ENCODE data around the gene APOBR.
"Not testable (repeated sequence)": the region's sequence is repeated elsewhere in the genome, so short reads cannot be mapped to it uniquely, and the experiment has no call there.

Gene APOBR

DNA sequence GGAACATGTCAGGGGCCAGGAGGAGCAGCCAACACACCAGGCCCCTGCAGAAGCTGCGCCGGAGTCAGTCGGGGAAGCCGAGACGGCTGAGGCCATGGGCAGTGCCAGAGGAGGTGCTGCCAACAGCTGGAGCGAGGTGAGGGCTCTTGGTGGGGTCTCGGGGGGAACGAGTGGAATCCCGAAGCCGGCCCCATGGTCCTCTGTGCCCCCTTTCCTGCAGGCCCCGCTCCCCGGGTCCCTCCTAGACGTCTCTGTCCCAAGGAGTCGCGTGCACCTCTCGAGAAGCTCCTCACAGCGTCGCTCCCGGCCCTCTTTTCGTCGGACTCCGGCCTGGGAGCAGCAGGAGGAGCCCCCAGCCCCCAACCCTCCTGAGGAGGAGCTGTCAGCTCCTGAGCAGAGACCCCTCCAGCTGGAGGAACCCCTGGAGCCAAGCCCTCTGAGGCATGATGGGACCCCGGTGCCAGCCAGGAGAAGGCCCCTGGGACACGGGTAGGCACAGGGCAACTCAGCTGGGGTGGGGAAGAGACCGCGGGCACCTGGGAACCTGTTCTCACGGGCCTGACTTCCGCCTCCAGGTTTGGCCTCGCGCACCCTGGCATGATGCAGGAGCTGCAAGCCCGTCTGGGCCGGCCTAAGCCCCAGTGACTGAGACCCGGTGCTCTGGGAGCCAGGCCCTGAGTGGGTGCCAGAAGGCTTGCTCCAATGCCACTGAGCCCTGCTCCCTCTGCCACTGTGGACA lies 3.6 kb downstream of the APOBR start:
- no peak for DNase-seq (ENCODE audit: low read depth)

GRCh38 chr16:28498666-28499381 lies 4.4 kb downstream of the APOBR start:
- no peak for DNase-seq (ENCODE audit: low read depth)

- DNase-seq (ENCODE audit: low read depth) = no peak
These were observed 5.4 kb downstream of the APOBR start for GRCh38 chr16:28499854-28500253.

- not testable (repeated sequence) for DNase-seq (ENCODE audit: low read depth)
These were observed 6.2 kb downstream of the APOBR start for GRCh38 chr16:28500476-28501180.

DNA sequence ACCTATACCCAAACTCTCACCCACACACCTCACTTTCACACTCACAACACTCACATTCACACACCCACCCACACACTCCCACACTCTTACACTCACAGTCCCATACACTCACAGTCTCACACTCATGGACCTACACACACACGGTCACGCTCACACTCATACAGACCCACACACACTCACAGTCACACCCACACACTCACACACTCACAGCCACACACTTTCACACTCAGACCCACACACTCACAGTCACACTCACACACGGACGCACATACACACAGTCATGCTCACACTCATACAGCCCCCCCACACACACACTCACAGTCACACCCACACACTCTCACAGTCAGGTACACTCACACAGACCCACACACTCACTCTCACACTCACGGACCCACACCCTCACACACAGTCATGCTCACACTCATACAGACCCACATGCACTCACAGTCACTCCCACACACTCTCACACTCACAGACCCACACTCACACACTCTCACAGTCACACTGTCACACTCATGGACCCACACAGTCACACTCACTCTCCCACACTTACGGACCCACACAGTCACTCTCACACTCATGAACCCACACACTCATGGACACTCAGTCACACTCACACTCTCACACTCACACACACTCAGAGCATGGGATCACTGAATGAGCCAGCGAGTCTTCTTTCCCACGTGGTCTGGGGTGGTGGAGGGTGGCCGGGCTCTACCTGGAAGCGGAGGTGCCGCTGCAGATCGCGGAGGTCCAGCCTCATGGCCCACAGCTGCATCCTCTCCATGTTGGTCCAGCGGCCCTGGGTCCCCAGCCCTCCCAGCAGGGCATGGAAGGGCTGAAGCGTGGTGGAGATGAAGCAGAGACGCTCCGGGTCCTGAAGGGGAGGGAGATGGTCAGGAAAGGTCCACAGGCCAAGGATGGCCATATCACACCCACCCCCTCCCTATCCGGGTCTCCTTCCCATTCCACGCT lies 7.1 kb downstream of the APOBR start:
- DNase-seq (ENCODE audit: low read depth) = no peak

DNA sequence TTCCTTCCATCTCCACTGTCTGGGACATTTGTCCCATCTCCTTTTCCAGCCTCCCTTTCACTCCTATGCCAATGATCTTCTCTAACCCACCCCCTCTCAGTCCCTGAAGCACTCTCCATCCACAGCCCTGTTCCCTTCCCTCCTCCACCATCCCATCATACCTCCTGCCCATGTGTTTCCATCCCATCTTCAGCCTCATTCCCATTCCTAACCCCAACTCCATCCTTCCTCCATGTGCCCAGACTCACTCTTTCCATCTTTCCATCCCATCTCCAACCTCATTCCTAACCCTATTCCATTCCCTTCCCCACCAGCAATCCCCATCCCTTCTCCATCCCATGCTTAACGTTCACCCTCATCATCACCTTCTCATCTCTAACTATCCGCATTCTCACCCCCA lies 7.8 kb downstream of the APOBR start:
- no peak for DNase-seq (ENCODE audit: low read depth)

- DNase-seq (ENCODE audit: low read depth) = no peak
These were observed 9.2 kb downstream of the APOBR start for GRCh38 chr16:28503470-28504259.

DNA sequence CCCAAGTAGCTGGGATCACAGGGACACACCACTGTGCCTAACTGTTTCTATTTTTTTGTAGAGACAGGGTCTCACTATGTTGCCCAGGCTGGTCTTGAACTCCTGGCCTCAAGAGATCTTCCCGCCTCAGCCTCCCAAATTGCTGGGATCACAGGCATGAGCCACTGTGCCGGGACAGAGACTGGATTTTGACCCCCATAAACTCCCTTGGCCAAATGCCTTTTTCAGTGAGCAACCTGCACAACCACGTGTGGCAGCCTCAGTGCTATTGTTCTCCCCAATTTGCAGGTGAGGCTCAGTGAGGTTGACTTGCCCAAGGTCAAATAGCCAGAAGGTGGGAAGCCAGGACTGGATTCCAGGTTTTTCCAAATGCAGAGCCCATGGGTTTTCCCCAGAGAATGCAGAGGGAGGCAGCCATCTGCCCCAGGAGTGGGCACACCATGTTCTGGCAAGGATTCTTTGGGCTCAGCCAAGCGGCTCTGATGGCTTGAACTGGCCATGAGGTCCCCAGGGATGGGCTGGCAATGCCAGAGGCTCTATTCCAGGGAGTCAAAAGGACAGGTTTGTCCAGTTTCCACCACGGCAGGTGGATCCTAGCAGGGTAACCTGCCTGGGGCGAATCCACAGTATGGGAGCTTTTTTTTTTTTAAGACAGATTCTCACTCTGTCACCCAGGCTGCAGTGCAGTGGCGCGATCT lies 10.4 kb downstream of the APOBR start:
- DNase-seq (ENCODE audit: low read depth) = no peak

DNA sequence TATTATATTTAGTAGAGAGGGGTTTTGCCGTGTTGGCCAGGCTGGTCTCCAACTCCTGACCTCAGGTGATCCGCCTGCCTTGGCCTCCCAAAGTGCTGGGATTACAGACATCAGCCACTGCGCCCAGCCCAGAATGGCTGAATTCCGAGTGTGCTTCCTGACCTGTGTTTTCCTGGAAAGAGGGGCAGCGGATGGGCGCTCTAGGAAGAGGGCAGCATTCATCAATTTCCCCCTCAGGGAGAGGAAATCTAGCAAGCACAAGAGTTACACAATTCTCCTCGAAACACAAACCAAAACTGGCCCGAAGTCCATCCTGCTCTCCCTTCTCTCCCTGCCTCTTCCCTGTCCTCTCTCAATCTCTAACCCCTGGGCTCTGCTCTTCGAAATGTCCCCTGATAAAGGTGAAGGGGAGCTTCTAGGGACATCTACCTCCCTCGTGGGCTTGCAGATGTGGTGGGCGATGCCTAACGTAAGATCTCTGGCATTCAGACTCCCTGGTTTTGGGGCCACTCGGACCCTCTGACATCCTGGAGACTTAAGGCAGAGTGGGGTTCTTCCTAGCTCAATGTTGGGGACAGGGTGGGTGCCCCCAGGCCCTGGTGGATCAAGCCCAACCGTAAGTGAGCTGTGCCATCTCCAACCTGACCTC lies 11.2 kb downstream of the APOBR start:
- no peak for DNase-seq (ENCODE audit: low read depth)

- DNase-seq (ENCODE audit: low read depth) = no peak
These were observed 16.6 kb downstream of the APOBR start for GRCh38 chr16:28511031-28511430.

DNA sequence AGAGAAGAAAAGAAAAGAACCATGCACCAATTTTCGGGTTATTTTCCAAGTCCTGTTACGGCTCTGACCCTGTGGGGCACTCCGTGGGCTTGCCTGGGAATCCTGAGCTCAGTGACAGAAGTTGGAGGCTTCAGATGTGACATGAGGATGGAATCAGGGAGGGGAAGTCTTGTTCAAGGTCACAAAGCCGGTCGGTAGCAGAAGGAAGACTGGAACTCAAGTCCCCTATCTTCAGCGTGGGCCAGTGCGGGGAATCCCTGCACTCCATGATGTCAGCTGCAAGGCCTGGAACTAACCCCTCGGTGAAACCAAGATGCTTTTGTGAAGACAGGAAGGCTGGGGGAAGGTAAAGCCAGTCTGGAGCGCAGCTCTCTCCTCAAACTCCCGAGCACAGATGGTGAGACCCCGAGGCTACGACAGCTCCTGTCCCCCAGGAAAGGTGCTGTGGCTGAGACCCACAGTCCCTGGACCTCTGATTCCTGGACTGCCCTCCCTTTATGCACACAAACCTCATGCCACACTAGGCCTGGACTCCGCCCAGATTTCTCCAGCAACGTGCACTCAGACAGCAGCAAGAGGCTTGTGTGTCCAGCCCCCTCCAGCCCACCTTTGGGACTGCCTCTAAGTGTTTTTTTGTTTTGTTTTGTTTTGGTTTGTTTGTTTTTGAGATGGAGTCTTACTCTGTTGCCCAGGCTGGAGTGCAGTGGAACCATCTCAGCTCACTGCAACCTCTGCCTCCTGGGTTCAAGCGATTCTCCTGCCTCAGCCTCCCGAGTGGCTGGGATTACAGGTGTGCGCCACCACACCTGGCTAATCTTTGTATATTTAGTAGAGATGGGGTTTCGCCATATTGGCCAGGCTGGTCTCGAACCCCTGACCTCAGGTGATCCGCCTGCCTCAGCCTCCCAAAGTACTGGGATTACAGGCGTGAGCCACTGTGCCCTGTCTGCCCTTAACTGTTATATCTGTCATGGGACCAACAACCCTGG lies 17.7 kb downstream of the APOBR start:
- no peak for DNase-seq (ENCODE audit: low read depth)

DNA sequence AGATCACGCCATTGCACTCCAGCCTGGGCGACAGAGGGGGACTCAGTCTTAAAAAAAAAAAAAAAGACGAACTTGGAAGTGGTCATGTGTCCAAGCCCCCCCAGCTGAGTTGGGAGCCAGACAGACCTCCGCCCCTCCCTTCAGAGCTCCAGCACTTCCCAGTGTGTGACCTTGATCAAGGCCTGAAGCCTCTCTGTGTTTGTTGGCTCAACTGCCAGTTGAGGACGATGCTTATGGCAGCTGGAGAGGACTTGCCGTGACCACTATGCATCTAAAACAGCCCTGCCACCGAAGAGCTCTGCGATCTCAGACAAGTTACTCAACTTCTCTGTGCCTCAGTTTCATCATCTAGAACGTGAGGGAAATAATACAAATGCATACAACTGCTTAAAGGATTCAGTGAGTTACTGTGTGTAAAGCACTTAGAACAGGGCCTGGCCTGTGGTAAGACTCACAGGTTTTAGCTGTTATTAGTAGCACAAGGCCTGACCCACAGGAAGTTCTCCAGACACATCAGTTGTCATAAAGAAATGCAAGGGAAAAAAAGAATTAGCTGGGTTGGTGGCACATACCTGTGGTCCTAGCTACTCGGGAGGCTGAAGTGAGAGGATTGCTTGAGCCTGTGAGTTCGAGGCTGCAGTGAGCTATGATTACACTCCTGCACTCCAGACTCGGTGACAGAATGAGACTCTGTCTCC lies 19.2 kb downstream of the APOBR start:
- no peak for DNase-seq (ENCODE audit: low read depth)

DNA sequence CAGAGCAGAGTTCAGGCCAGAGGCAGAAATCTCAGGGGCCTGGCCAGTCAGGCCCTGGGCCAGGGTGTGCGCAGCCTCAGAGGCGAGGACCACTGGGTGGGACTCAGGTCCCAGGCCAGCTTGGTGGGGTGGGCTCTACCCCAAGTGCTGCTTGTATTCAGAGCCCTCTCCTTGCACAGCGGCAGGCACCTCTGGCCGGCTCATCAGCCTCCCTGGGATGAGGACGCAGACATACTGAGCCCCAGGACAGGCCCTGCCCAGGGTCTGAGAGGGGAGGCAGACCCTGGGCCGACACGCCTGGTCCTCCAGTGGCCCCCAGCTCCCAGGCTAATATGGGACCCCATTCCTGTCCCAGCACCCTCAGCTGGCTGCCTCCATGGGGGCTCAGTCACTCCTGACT lies 19.8 kb downstream of the APOBR start:
- no peak for DNase-seq (ENCODE audit: low read depth)

GRCh38 chr16:28520672-28521071 lies 26.2 kb downstream of the APOBR start:
- no peak for DNase-seq (ENCODE audit: low read depth)

- no peak for DNase-seq (ENCODE audit: low read depth)
These were observed 27.0 kb downstream of the APOBR start for GRCh38 chr16:28521436-28521835.

DNA sequence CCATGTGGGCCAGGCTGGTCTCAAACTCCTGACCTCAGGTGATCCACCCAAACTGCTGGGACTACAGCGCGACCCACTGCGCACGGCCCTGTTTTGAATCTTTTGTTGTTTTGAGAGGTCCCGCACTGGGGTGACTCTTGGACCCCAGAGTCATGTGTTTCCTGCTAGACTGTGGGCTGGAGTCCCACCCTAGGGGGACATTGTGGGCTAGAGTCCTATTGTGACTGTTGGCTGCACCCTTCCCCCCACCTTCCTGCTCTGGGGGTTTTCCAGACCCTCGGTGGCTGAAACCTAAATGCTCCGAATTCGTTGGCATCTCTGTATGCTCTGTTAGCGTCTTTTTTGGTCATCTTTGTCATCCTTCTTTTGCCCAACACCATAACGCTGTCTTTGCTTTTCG lies 28.3 kb downstream of the APOBR start:
- DNase-seq (ENCODE audit: low read depth) = no peak

DNA sequence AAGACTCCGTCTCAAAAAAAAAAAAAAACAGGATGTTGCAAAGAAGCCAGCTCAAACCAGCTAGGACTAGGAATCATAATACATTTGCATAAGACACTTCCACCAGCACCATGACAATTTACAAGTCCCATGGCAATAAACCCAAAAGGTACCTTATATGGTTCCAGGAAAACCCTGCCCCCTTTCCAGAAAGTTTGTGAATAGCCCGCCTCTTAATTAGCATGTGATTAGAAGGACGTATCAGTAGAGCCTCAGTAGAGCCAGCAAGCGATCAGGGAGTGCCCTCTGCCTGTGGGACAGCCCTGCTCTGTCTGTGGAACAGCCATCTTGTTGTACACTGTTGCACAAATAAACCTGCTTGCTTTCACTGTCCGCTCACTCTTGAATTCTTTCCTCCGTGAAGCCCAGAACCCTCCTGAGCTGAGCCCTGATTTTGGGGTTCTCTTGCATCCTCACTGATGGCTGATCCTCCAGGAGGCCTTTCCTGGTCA lies 30.3 kb downstream of the APOBR start:
- DNase-seq (ENCODE audit: low read depth) = no peak

All from stromal cell of bone marrow (primary cell).